Hematopoietic multipotent progenitor cell treated with erythropoietin and hydrocortisone succinate and interleukin-3 and kit ligand, for 4 days (in vitro differentiated cells): Measurements from ENCODE around the gene CA14.
"Not testable (repeated sequence)": the region's sequence is repeated elsewhere in the genome, so short reads cannot be mapped to it uniquely, and the experiment has no call there.

Experiments used
- DNase-seq: peaks from one replicate; pipeline ENCODE4 v3.0.0-alpha.2; 2015

The CA14 gene

GRCh38 chr1:150281758-150282557, 24.4 kb downstream of the CA14 start, which contains the start of gene CIART:
TSS of gene CIART (plus strand) at chr1:150282554. CDS start at chr1:150283268, 714 bp downstream.
- DNase-seq: peak; percentile 91

- DNase-seq: no peak
Measured at GRCh38 chr1:150282558-150282958, 25.0 kb downstream of the CA14 start.

GRCh38 chr1:150283260-150283659, 25.7 kb downstream of the CA14 start:
- no peak for DNase-seq

GRCh38 chr1:150288382-150288781, 30.8 kb downstream of the CA14 start:
- DNase-seq: no peak

GRCh38 chr1:150288822-150289221, 31.2 kb downstream of the CA14 start:
- no peak for DNase-seq

GRCh38 chr1:150293433-150294253, 36.1 kb downstream of the CA14 start, which contains the start of gene MRPS21:
TSS of gene MRPS21 (plus strand) at chr1:150293861. CDS start at chr1:150294367, 506 bp downstream.
- peak; percentile 98 for DNase-seq

- DNase-seq: no peak
Measured at GRCh38 chr1:150295476-150295875, 37.9 kb downstream of the CA14 start.

- DNase-seq: no peak
Measured at GRCh38 chr1:150299716-150300115, 42.1 kb downstream of the CA14 start.

GRCh38 chr1:150302338-150302737, 44.8 kb downstream of the CA14 start:
- no peak for DNase-seq

GRCh38 chr1:150302902-150303301, 45.3 kb downstream of the CA14 start:
- DNase-seq: no peak

- DNase-seq: not testable (repeated sequence)
Measured at GRCh38 chr1:150308585-150308984, 51.0 kb downstream of the CA14 start.

GRCh38 chr1:150309758-150310508, 52.4 kb downstream of the CA14 start:
- DNase-seq: peak; percentile 13

GRCh38 chr1:150311762-150312161, 54.2 kb downstream of the CA14 start:
- DNase-seq: no peak
